ENCODE data around the gene DENND1A.

DNA sequence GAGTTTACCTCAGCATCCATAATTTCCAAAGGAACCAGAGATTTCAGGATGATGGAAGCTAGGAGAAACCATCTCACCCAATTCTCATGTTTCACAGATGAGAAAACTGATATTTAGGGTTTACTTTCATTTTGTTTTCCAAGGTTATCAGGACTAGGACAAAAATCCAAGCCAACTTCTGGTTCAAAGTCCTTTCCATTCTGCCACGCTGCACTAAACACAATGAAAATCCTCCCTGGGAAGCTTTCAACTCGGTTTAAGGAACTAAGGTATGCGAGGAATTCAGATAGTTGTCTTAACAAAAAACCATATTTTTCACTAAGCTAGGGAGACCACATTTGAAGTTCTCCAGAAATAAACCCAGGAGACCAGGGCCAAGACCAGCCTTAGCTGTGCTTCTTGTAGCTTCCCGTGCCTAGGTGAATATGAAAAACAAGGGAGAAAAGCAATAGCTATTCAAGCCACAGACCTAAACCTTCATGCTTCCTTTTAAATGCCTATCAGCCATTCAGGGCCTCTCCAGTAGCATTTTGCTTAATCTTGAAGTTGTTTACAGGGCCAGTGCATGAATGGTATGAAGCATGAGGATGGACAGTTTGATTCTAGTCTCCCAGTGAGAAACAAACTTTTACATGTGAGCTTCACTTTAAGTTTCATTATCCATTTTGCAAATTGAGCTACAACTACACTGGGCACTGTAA is 167.9 kb downstream of the DENND1A start:
- TF ChIP-seq FOXA1 (IDR thresholded peaks at IDR 0.05) (no peak), FOXA1 (CRISPR knock-in tag; IDR thresholded peaks at IDR 0.05) (no peak), NFYB (CRISPR knock-in tag; IDR thresholded peaks at IDR 0.05) (no peak), ZNF263 (CRISPR knock-in tag; IDR thresholded peaks at IDR 0.05) (no peak), ARHGAP35 (CRISPR knock-in tag; IDR thresholded peaks at IDR 0.05; ENCODE audit: borderline replicate concordance) (no peak), GATAD1 (CRISPR knock-in tag; IDR thresholded peaks at IDR 0.05) (no peak), EED (CRISPR knock-in tag; IDR thresholded peaks at IDR 0.05) (no peak), EP300 (IDR thresholded peaks at IDR 0.05; ENCODE audit: low read depth in 2 of 2, low read length in 2 of 2) (no peak), EP300 (CRISPR knock-in tag; IDR thresholded peaks at IDR 0.05; ENCODE audit: borderline replicate concordance) (no peak), ZNF12 (CRISPR knock-in tag; IDR thresholded peaks at IDR 0.05) (no peak), FOSL2 (CRISPR knock-in tag; IDR thresholded peaks at IDR 0.05) (no peak), SIN3A (IDR thresholded peaks at IDR 0.05; ENCODE audit: borderline replicate concordance, low read depth, low read length) (no peak)
- TF ChIP-seq, protein P1, sequence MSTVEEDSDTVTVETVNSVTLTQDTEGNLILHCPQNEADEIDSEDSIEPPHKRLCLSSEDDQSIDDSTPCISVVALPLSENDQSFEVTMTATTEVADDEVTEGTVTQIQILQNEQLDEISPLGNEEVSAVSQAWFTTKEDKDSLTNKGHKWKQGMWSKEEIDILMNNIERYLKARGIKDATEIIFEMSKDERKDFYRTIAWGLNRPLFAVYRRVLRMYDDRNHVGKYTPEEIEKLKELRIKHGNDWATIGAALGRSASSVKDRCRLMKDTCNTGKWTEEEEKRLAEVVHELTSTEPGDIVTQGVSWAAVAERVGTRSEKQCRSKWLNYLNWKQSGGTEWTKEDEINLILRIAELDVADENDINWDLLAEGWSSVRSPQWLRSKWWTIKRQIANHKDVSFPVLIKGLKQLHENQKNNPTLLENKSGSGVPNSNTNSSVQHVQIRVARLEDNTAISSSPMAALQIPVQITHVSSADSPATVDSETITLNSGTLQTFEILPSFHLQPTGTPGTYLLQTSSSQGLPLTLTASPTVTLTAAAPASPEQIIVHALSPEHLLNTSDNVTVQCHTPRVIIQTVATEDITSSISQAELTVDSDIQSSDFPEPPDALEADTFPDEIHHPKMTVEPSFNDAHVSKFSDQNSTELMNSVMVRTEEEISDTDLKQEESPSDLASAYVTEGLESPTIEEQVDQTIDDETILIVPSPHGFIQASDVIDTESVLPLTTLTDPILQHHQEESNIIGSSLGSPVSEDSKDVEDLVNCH (CRISPR knock-in tag; IDR thresholded peaks at IDR 0.05), result no peak
- TF ChIP-seq, protein P2, sequence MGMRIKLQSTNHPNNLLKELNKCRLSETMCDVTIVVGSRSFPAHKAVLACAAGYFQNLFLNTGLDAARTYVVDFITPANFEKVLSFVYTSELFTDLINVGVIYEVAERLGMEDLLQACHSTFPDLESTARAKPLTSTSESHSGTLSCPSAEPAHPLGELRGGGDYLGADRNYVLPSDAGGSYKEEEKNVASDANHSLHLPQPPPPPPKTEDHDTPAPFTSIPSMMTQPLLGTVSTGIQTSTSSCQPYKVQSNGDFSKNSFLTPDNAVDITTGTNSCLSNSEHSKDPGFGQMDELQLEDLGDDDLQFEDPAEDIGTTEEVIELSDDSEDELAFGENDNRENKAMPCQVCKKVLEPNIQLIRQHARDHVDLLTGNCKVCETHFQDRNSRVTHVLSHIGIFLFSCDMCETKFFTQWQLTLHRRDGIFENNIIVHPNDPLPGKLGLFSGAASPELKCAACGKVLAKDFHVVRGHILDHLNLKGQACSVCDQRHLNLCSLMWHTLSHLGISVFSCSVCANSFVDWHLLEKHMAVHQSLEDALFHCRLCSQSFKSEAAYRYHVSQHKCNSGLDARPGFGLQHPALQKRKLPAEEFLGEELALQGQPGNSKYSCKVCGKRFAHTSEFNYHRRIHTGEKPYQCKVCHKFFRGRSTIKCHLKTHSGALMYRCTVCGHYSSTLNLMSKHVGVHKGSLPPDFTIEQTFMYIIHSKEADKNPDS (CRISPR knock-in tag; IDR thresholded peaks at IDR 0.05), result no peak
- TF ChIP-seq, protein P3, sequence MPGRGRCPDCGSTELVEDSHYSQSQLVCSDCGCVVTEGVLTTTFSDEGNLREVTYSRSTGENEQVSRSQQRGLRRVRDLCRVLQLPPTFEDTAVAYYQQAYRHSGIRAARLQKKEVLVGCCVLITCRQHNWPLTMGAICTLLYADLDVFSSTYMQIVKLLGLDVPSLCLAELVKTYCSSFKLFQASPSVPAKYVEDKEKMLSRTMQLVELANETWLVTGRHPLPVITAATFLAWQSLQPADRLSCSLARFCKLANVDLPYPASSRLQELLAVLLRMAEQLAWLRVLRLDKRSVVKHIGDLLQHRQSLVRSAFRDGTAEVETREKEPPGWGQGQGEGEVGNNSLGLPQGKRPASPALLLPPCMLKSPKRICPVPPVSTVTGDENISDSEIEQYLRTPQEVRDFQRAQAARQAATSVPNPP (CRISPR knock-in tag; IDR thresholded peaks at IDR 0.05), result no peak
